ENCODE results near the gene PHACTR1. TPM values are rescaled to one million over a fixed set of nuclear protein-coding genes. Genes with fewer than 3 reads are reported as not detected.

PHACTR1 gene
- total RNA-seq, 2 donors from 2014 or later, result 6.0 to 12.9 TPM

GRCh38 chr6:12748411-12748810, 31.8 kb downstream of the PHACTR1 start:
- no peak for ATAC-seq
- Histone ChIP-seq H3K27me3 (peaks cover 0 to 12% of the 10 kb centered on the region in 2 donors), H3K4me3 (no peak overlapping the region), H3K36me3 (replicated peaks in 1 of 2; ENCODE audit: insufficient read depth in 1 of 2, low read depth in 2 of 2) (no peaks in the 10 kb centered on the region), H3K9me3 (no peaks in the 10 kb centered on the region), H3K4me1 (peaks cover 7% of the 10 kb centered on the region), H3K27ac (no peak overlapping the region)
- TF ChIP-seq POLR2A (IDR thresholded peaks at IDR 0.05), result no peak
- TF ChIP-seq CTCF (IDR thresholded peaks at IDR 0.05), result no peak
- no peak for DNase-seq
- intact Hi-C loops (cut with DNase I), result no loop called here
- WGBS, 2 donors, result 5 to 11% methylated on average over 2 of the region's 2 CpGs

GRCh38 chr6:12748815-12749521, 32.4 kb downstream of the PHACTR1 start:
- ATAC-seq, result no peak
- Histone ChIP-seq H3K36me3 (replicated peaks in 1 of 2; ENCODE audit: insufficient read depth in 1 of 2, low read depth in 2 of 2) (no peaks in the 10 kb centered on the region), H3K27ac (no peak overlapping the region), H3K27me3 (peaks cover 0 to 12% of the 10 kb centered on the region in 2 donors), H3K9me3 (no peaks in the 10 kb centered on the region), H3K4me1 (peaks cover 7% of the 10 kb centered on the region), H3K4me3 (no peak overlapping the region)
- WGBS, 2 donors, result 2% methylated on average over 19 to 23 of the region's 23 CpGs
- DNase-seq, result no peak
- intact Hi-C loops (cut with DNase I), result no loop called here
- TF ChIP-seq POLR2A (IDR thresholded peaks at IDR 0.05) (no peak), CTCF (IDR thresholded peaks at IDR 0.05) (no peak)

GRCh38 chr6:12749531-12750379, 33.2 kb downstream of the PHACTR1 start:
- peaks cover 0 to 12% of the 10 kb centered on the region in 2 donors for H3K27me3 ChIP-seq
- no peaks in the 10 kb centered on the region for H3K9me3 ChIP-seq
- ATAC-seq (no peak), DNase-seq (peak in 1 of 4 donors; percentile 15)
- peaks cover 7% of the 10 kb centered on the region for H3K4me1 ChIP-seq
- 2 to 8% methylated on average over 29 to 67 of the region's 75 CpGs for WGBS, 2 donors
- TF ChIP-seq POLR2A (IDR thresholded peaks at IDR 0.05), result no peak
- no peak for TF ChIP-seq CTCF (IDR thresholded peaks at IDR 0.05)
- H3K36me3 ChIP-seq (replicated peaks in 1 of 2; ENCODE audit: insufficient read depth in 1 of 2, low read depth in 2 of 2), result no peaks in the 10 kb centered on the region
- intact Hi-C loops (cut with DNase I), result no loop called here
- H3K27ac ChIP-seq, result no peak overlapping the region
- H3K4me3 ChIP-seq, result no peak overlapping the region

- DNase-seq (no peak), ATAC-seq (no peak)
- H3K4me1 ChIP-seq, result peaks cover 7% of the 10 kb centered on the region
- no peaks in the 10 kb centered on the region for H3K36me3 ChIP-seq (replicated peaks in 1 of 2; ENCODE audit: insufficient read depth in 1 of 2, low read depth in 2 of 2)
- H3K27ac ChIP-seq, result no peak overlapping the region
- no peak overlapping the region for H3K4me3 ChIP-seq
- peaks cover 0 to 12% of the 10 kb centered on the region in 2 donors for H3K27me3 ChIP-seq
- intact Hi-C loops (cut with DNase I), result no loop called here
- TF ChIP-seq POLR2A (IDR thresholded peaks at IDR 0.05) (no peak), CTCF (IDR thresholded peaks at IDR 0.05) (no peak)
- WGBS, 2 donors, result 19 to 29% methylated on average over 4 of the region's 4 CpGs
- H3K9me3 ChIP-seq, result no peaks in the 10 kb centered on the region
Observed at GRCh38 chr6:12750416-12750815, 33.8 kb downstream of the PHACTR1 start.
